ENCODE results near the gene FBN3. TPM values are rescaled to one million over a fixed set of nuclear protein-coding genes. Genes with fewer than 3 reads are reported as not detected.
"Not testable (repeated sequence)": the region's sequence is repeated elsewhere in the genome, so short reads cannot be mapped to it uniquely, and the experiment has no call there.

Gene FBN3
- total RNA-seq, 4 donors from 2014 or later = 0.13 to 8.7 (median 2.5) TPM

GRCh38 chr19:8167985-8168384, 18.6 kb upstream of the FBN3 start:
- H3K27ac ChIP-seq = no peak overlapping the region
- H3K4me3 ChIP-seq (replicated peaks in 1 of 3) = no peak overlapping the region
- H3K27me3 ChIP-seq = no peaks in the 10 kb centered on the region
- DNase-seq = no peak
- no peaks in the 10 kb centered on the region for H3K36me3 ChIP-seq
- TF ChIP-seq CTCF (IDR thresholded peaks at IDR 0.05) (no peak), POLR2A (IDR thresholded peaks at IDR 0.05) (no peak)
- H3K9me3 ChIP-seq = no peaks in the 10 kb centered on the region
- H3K4me1 ChIP-seq = no peaks in the 10 kb centered on the region
- intact Hi-C loops (cut with DNase I) = no loop called here
- WGBS, 2 donors = 62 to 71% methylated on average over 6 of the region's 6 CpGs

- no peaks in the 10 kb centered on the region for H3K27me3 ChIP-seq
- no peaks in the 10 kb centered on the region for H3K4me1 ChIP-seq
- no peak for DNase-seq
- H3K9me3 ChIP-seq = no peaks in the 10 kb centered on the region
- no peak overlapping the region for H3K27ac ChIP-seq
- no peak overlapping the region for H3K4me3 ChIP-seq (replicated peaks in 1 of 3)
- intact Hi-C loops (cut with DNase I) = no loop called here
- whole genome bisulfite sequencing, 2 donors = 69 to 80% methylated on average over 7 of the region's 7 CpGs
- no peaks in the 10 kb centered on the region for H3K36me3 ChIP-seq
- no peak for TF ChIP-seq CTCF (IDR thresholded peaks at IDR 0.05)
- no peak for TF ChIP-seq POLR2A (IDR thresholded peaks at IDR 0.05)
These were observed 14.4 kb upstream of the FBN3 start for GRCh38 chr19:8163759-8164158.

GRCh38 chr19:8161135-8161646, 11.8 kb upstream of the FBN3 start:
- Histone ChIP-seq H3K27me3 (no peaks in the 10 kb centered on the region), H3K4me3 (replicated peaks in 1 of 3) (no peak overlapping the region), H3K9me3 (no peaks in the 10 kb centered on the region), H3K4me1 (no peaks in the 10 kb centered on the region), H3K27ac (no peak overlapping the region), H3K36me3 (no peaks in the 10 kb centered on the region)
- no peak for DNase-seq
- intact Hi-C loops (cut with DNase I) = no loop called here
- TF ChIP-seq CTCF (IDR thresholded peaks at IDR 0.05) (no peak), POLR2A (IDR thresholded peaks at IDR 0.05) (no peak)
- WGBS, 2 donors = 71 to 81% methylated on average over 11 to 12 of the region's 12 CpGs

- intact Hi-C loops (cut with DNase I) = not testable (repeated sequence)
- 82 to 93% methylated on average over 5 of the region's 5 CpGs for WGBS, 2 donors
These were observed 9.9 kb upstream of the FBN3 start for GRCh38 chr19:8159322-8159721.

GRCh38 chr19:8158411-8159074, 9.2 kb upstream of the FBN3 start:
- Histone ChIP-seq H3K9me3 (no peaks in the 10 kb centered on the region), H3K27ac (no peak overlapping the region), H3K4me3 (replicated peaks in 1 of 3) (no peak overlapping the region), H3K27me3 (no peaks in the 10 kb centered on the region), H3K4me1 (peaks cover 7 to 9% of the 10 kb centered on the region in 2 donors), H3K36me3 (no peaks in the 10 kb centered on the region)
- TF ChIP-seq POLR2A (IDR thresholded peaks at IDR 0.05) = no peak
- TF ChIP-seq CTCF (IDR thresholded peaks at IDR 0.05) = peak; percentile 53 to 85 (median 78)
- DNase-seq = peak; percentile 60
- 40 to 41% methylated on average over 14 of the region's 14 CpGs for WGBS, 2 donors
- intact Hi-C loops (cut with DNase I) = no loop called here

More at GRCh38 chr19:8159322-8159721, 9.9 kb upstream of the FBN3 start:
- not testable (repeated sequence) for H3K36me3 ChIP-seq; H3K4me1 ChIP-seq; H3K4me3 ChIP-seq (replicated peaks in 1 of 3); H3K27me3 ChIP-seq; H3K27ac ChIP-seq; H3K9me3 ChIP-seq; DNase-seq
